ENCODE results near the gene HPS1. TPM values are rescaled to one million over a fixed set of nuclear protein-coding genes. Genes with fewer than 3 reads are reported as not detected.

HPS1 gene
- total and polyA plus RNA-seq, 10 donors: 49.5 to 132 (median 89.5) TPM

DNA sequence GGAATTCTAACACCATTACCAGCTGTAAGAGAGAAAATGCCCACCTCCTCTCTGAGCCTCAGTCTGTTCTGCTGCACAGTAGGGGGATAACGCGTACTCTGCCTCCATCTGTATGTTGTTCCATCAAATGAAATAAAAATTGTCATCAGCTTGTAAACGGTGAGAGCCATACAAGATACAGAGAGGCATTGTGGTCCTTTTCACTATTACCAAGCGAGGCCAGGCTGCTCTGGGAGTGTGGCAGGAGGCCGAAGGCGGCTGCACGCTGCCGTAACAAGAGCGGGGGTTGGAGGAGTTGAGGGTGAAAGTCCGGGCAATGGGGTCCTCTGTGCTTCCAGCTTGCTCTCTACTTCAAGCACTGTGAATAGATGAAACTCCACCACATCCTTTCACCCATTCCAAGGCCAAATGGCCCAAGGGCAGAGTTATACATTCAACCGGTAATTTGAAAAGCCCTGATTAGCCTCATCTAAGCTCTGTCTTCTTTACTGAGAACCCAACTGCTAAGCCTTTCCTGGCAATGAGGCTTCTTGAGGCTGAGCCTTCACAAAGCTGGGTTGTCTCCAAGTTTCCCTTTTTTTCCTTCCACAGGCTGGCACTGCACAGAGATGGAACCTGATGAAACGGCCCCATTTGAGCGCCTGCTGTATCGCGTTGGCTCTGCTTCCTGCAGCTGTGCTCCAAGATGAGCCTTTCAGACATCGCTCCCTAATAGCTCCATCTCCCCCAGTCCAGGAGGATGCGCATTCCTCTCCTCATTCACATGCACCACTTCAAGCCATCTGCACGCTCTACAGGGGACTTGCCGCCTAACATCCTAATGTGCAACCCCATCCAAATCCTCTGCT is 78.9 kb downstream of the HPS1 start:
- Histone ChIP-seq H3K4me3 (no peak overlapping the region), H3K27me3 (replicated peaks in 1 of 7) (peaks cover 0 to 61% (median 0%) of the 10 kb centered on the region in 7 donors), H3K4me1 (peaks cover 0 to 11% (median 3%) of the 10 kb centered on the region in 6 donors), H3K36me3 (no peaks in the 10 kb centered on the region), H3K27ac (no peak overlapping the region), H3K9me3 (no peaks in the 10 kb centered on the region)
- no peak for TF ChIP-seq POLR2A (IDR thresholded peaks at IDR 0.05)
- TF ChIP-seq POLR2AphosphoS5 (IDR thresholded peaks at IDR 0.05): no peak
- no peak for TF ChIP-seq CTCF (IDR thresholded peaks at IDR 0.05 in 8 of 11, conservative IDR thresholded peaks at IDR 0.05 in 3 of 11)
- 90 to 92% (median 91%) methylated on average over 19 of the region's 19 CpGs for WGBS, 5 donors
- intact Hi-C loops (cut with DNase I; ENCODE audit: low total_unique reads): no loop called here
- no peak for DNase-seq

Small RNAs within 50 kb of the gene (microRNA-seq; reads per million reads assigned to microRNA genes)
- gene MIR1287 (54.6 to 69.5 (median 54.7) reads per million in 3 donors), gene MIR4685 (4.0 to 8.8 (median 8.0) reads per million in 3 donors)

Small RNAs within 50 kb of the gene (small RNA-seq; reads per million reads assigned to genes)
- gene MIR4685: 0 to 0.30 (median 0.16) reads per million in 4 donors

Other genes with a start within 250 kb of the HPS1 start
- 1 to 10 TPM; 1.6 to 6.1 (median 2.5) TPM for gene LOXL4, start 178.7 kb downstream of the HPS1 start, total RNA-seq
- under 1 TPM; 0.39 to 0.90 (median 0.44) TPM for gene LOXL4, start 178.7 kb downstream of the HPS1 start, polyA plus RNA-seq
- gene PYROXD2, start 31.8 kb downstream of the HPS1 start, total RNA-seq: 10 to 100 TPM in 4 of 7 donors, 1 to 10 TPM in 3; 4.7 to 17.5 (median 10.5) TPM
- 10 to 100 TPM; 10.4 to 26.0 (median 12.6) TPM for gene PYROXD2, start 31.8 kb downstream of the HPS1 start, polyA plus RNA-seq